Raji (cell line): ENCODE results near the gene TRIM14.

Experiments used
- POLR2A ChIP-seq: IDR thresholded peaks from 2 replicates; pipeline ENCODE4 v1.6.1; 2011; ENCODE audit warnings: low read depth, low read length, control low read depth; ENCODE audit not compliant: insufficient read depth

The TRIM14 gene

GRCh38 chr9:98118640-98119601 is at the start of gene TRIM14:
Gene TRIM14 (minus strand): TSS chr9:98119222. CDS start chr9:98119188, 34 bp downstream.
- TF ChIP-seq POLR2A: peak; percentile 61

- no peak for TF ChIP-seq POLR2A
These were observed 49.2 kb upstream of the TRIM14 start for GRCh38 chr9:98168153-98168780.

DNA sequence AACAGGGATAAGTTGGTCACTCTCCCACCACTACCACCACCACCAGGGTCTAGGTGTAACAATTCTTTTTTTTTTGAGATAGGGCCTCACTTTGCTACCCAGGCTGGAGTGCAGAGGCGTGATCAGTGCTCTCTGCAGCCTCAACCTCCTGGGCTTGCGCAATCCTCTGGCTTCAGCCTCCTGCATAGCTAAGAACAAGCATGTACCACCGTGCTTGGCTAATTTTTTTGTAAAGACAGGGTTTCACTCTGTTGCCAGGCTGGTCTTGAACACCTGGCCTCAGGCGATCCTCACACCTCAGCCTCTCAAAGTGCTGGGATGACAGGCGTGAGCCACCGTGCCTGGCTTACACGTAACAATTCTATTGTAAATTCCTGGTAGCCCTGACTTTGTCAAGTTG is 45.9 kb upstream of the TRIM14 start:
- no peak for TF ChIP-seq POLR2A

DNA sequence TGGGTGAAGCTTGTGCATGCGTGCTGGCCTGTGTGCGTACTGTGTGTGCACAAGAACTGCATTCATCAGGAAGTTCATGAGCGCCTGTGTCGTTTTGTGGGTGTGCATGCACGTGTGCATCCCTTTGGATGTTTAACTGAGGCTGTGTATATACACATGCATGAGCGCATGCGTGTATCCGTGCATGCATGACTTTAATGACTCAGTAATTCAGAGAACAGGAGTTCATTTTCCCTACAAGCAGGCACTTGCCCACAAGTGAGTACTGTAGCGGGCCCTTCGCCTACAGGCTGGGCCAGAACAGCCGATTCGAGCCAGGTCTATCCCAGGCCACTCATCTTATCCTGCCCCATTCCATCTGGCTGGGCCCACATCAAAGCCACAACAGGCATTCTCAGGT is 43.6 kb upstream of the TRIM14 start:
- TF ChIP-seq POLR2A: no peak

DNA sequence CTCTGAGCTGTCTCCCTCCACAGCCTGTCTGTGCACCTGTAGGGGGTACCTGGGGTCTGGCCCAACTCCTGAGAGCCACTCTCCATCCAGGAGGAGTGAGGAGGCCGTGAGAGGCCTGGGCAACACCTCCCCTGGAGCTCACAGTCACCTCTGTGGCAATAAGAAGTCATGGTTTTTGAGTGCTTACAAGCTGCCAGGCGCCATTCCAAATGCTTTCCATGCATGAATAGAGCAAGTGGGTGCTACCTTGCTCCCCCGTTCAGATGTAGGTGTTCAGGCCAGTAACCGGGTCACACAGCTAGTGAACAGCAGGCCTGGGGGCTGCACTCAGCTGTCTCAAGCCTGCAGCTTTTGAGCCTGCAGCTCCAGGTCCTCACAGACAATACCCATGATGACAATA is 42.8 kb upstream of the TRIM14 start:
- no peak for TF ChIP-seq POLR2A

DNA sequence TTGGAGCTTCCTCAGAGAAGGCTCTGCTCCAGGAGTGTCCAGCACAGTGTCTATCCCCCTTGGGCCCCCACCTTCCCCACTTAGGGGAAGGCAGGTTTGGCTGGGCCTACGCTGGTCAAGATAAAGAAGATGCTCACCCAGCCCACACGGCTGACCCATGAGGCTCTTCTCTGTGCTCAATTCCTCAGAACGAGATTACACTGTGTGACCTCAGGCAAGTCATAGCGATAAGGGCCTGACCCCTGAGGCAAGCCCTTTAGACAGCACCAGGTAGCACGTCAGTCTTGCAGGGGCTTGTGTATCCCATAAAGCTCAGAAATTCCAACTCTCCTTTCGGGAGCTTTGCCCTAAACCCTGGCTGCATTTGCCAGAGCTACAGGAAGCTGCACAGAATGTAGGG is 40.8 kb upstream of the TRIM14 start:
- TF ChIP-seq POLR2A: no peak

GRCh38 chr9:98159301-98159700 is 40.3 kb upstream of the TRIM14 start:
- no peak for TF ChIP-seq POLR2A

GRCh38 chr9:98158071-98158831 is 39.2 kb upstream of the TRIM14 start:
- no peak for TF ChIP-seq POLR2A

GRCh38 chr9:98157372-98157771 is 38.4 kb upstream of the TRIM14 start:
- no peak for TF ChIP-seq POLR2A

GRCh38 chr9:98154678-98155077 is 35.7 kb upstream of the TRIM14 start:
- TF ChIP-seq POLR2A: no peak

- TF ChIP-seq POLR2A: no peak
These were observed 33.5 kb upstream of the TRIM14 start for GRCh38 chr9:98152526-98152925.

DNA sequence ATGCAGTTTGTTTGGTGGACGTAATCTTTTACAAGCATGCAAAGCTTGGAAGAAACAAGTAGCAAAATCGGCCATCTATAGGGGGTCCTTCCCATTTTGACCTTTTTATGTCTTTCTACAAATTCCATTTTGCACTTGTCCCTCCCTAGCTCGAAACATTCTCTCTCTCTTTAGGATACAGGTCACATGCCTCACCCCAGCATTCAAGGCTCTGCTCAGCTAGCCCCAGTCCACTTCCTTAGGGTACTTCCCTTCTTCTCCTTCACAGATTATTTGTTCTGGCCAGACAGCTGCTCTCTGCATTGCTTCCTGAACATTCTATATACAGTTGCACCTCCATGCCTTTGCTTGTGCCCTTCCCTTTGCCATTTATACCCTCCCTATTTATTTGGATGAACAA is 31.7 kb upstream of the TRIM14 start:
- TF ChIP-seq POLR2A: no peak

DNA sequence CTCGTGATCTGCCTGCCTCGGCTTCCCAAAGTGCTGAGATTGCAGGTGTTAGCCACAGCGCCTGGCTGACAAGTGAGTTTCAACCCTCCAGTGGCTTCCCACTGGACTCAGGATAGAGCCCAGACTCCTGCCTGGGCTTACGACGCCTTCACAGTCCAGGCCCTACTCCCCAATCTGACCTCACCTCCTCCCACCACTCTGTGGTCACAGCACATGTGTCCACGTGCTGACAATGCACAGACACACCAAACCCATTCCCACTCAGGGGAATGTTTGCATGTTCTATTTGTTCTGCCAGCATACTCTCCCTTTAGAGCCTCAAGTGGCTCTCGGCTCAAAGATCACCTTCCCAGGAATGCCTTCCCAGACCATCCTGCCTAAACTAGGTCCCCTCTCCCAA is 31.1 kb upstream of the TRIM14 start:
- TF ChIP-seq POLR2A: no peak

GRCh38 chr9:98149422-98149821 is 30.4 kb upstream of the TRIM14 start:
- TF ChIP-seq POLR2A: no peak

DNA sequence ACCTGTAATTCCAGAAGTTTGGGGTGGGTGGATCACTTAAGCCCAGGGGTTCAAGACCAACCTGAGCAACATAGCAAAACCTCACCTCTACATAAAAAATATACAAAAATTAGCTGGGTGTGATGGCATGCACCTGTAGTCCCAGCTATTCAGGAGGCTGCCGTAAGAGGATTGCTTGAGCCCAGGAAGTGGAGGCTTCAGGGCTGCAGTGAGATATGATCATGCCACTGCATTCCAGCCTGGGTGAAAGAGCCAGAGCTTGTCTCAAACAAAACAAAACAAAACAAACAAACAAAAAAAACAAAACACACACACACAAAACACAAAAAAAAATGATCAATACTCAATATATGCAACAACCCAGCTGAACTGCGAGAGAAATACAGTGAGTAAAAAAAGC is 29.5 kb upstream of the TRIM14 start:
- no peak for TF ChIP-seq POLR2A
